Kidney (tissue), 14 donors: ENCODE results near the gene ID2. TPM values are rescaled to one million over a fixed set of nuclear protein-coding genes. Genes with fewer than 3 reads are reported as not detected.

ENCODE experiments used
- DNase-seq, 5 donors: peaks; one replicate each; pipeline ENCODE4 v3.0.0-alpha.2; 2013 to 2020
- FAIRE-seq: peaks from 2 replicates; lab custom pipeline; 2012; peaks lifted over from hg19 to GRCh38; lab: Jason Lieb, UNC
- H3K27ac ChIP-seq, 2 donors: one replicate each; pipeline ENCODE4 v1.7.0; 2013; ENCODE audit warnings: low read depth in 2 of 2, low read length in 2 of 2, inconsistent platforms in 1 of 2
- H3K27me3 ChIP-seq: one replicate; pipeline ENCODE4 v1.7.1; 2013; ENCODE audit warnings: low read length, inconsistent platforms; ENCODE audit not compliant: control insufficient read depth, insufficient read depth
- H3K36me3 ChIP-seq, 3 donors: one replicate each; pipeline versions ENCODE4 v1.7.0 to v1.7.1; 2013; ENCODE audit warnings: low read length in 3 of 3, control low read depth in 1 of 3, inconsistent platforms in 1 of 3; ENCODE audit not compliant: insufficient read depth in 3 of 3, control insufficient read depth in 2 of 3
- H3K4me1 ChIP-seq, 3 donors: one replicate each; pipeline versions ENCODE4 v1.7.0 to v1.7.1; 2013; ENCODE audit warnings: low read length in 3 of 3, inconsistent platforms in 1 of 3, low read depth in 1 of 3; ENCODE audit not compliant: control insufficient read depth in 2 of 3, insufficient read depth in 2 of 3
- H3K4me3 ChIP-seq, 3 donors: one replicate each; pipeline versions ENCODE4 v1.7.0 to v1.8.1; 2013; ENCODE audit warnings: low read length in 3 of 3, control low read depth in 1 of 3, inconsistent platforms in 1 of 3
- H3K9ac ChIP-seq, 3 donors: one replicate each; pipeline versions ENCODE4 v1.7.0 to v1.7.1; 2013; ENCODE audit warnings: low read length in 3 of 3, control low read depth in 1 of 3, inconsistent platforms in 1 of 3
- H3K9me3 ChIP-seq, 3 donors: one replicate each; pipeline versions ENCODE4 v1.7.0 to v1.7.1; 2013; ENCODE audit warnings: low read length in 3 of 3, control low read depth in 1 of 3, inconsistent platforms in 1 of 3; ENCODE audit not compliant: control insufficient read depth in 2 of 3, insufficient read depth in 1 of 3
- intact Hi-C: fragments of 100-400 bp; cut with DNase I; formaldehyde crosslinking; loops from one replicate; pipeline ENCODE4 v1.11.1; 2022
- polyA plus RNA-seq: library from polyadenylated mRNA; stranded (reverse); fragments of 350-450 nt; fragmentation: Illumina TruSeq; extraction: RNeasy Lipid Tissue Mini Kit (QIAGEN cat#74804); gene quantifications from one replicate; pipeline ENCODE4 v1.2.3, GENCODE V29; 2014; ENCODE audit warnings: low read depth, low replicate concordance; ENCODE audit not compliant: insufficient read depth
- total RNA-seq: library from RNA; stranded (reverse); fragmentation: NEBNext Ultra II Directional; extraction: Animal tissue kit (Norgen Biotek cat#: 25700); gene quantifications from one replicate; pipeline ENCODE4 v1.2.1, GENCODE V29; 2021
- TF ChIP-seq, protein P1 (sequence below): IDR thresholded peaks from 3 replicates; pipeline ENCODE4 v1.5.1; 2012; ENCODE audit warnings: mild to moderate bottlenecking, moderate library complexity, borderline replicate concordance; ENCODE audit not compliant: insufficient read depth; ENCODE audit errors: extremely low read depth
- donor health status: control.
- donor health status: control.
- donor health status: control.
- donor health status: control.
- donor health status: control.
- donor health status: DM: yes; HTN: yes; CAD: no.
- donor health status: Normal renal cell carcinoma (clear cell type).

Gene ID2
- total and polyA plus RNA-seq, 2 donors from 2014 or later: 74.6 to 113 TPM

GRCh38 chr2:8714971-8715370 is 33.1 kb downstream of the ID2 start:
- FAIRE-seq: no peak

DNA sequence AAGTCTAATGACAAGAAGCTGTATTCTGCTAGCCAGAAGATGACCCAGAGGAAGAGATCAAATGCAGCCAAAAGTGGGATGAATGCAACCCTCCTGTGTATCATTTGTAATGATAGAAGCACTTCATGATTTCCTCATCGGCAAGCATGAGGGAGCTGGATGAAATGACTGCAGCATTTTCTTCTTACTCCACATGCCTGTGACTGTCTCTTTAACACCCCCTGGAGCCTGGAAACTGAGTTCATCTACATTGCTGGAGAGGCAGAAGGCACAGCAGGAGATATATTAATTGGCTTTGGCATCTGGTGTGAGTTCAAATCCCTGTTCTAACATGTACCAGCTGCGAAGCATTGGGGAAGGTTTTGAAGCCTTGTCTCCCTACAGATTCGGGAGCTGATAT is 37.7 kb downstream of the ID2 start:
- Histone ChIP-seq H3K27me3 (no peaks in the 10 kb centered on the region), H3K9ac (no peak overlapping the region), H3K4me3 (no peak overlapping the region), H3K9me3 (no peaks in the 10 kb centered on the region), H3K36me3 (no peaks in the 10 kb centered on the region), H3K27ac (no peak overlapping the region), H3K4me1 (no peaks in the 10 kb centered on the region)
- intact Hi-C loops: no loop called here
- DNase-seq (no peak), FAIRE-seq (no peak)
- TF ChIP-seq, protein P1, sequence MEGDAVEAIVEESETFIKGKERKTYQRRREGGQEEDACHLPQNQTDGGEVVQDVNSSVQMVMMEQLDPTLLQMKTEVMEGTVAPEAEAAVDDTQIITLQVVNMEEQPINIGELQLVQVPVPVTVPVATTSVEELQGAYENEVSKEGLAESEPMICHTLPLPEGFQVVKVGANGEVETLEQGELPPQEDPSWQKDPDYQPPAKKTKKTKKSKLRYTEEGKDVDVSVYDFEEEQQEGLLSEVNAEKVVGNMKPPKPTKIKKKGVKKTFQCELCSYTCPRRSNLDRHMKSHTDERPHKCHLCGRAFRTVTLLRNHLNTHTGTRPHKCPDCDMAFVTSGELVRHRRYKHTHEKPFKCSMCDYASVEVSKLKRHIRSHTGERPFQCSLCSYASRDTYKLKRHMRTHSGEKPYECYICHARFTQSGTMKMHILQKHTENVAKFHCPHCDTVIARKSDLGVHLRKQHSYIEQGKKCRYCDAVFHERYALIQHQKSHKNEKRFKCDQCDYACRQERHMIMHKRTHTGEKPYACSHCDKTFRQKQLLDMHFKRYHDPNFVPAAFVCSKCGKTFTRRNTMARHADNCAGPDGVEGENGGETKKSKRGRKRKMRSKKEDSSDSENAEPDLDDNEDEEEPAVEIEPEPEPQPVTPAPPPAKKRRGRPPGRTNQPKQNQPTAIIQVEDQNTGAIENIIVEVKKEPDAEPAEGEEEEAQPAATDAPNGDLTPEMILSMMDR: no peak

More at GRCh38 chr2:8714971-8715370, 33.1 kb downstream of the ID2 start:
- H3K4me1 ChIP-seq: no peaks in the 10 kb centered on the region
- DNase-seq: no peak
- intact Hi-C loops: no loop called here
- no peaks in the 10 kb centered on the region for H3K9me3 ChIP-seq
- H3K4me3 ChIP-seq: no peak overlapping the region
- H3K36me3 ChIP-seq: no peaks in the 10 kb centered on the region
- H3K9ac ChIP-seq: no peak overlapping the region
- TF ChIP-seq, protein P1: no peak
- H3K27ac ChIP-seq: no peak overlapping the region
- no peaks in the 10 kb centered on the region for H3K27me3 ChIP-seq

DNA sequence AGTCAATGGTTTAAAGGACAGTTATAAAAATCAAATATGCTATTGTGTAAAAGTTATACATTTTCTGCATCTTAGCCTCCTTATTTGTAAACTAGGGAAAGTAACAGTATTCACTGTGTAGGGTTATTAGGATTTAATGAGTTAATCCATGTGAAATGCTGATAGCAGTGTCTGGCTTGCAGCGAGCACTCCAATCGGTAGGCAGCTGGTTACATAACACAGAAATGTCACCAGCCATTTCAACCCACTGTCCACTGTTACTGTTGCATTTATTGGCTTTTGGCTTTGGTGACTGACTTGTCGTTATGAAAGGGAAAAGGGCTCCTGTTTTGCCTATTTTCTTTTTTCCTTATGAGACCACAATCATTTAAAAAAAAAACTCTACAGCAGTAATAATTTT is 38.9 kb downstream of the ID2 start:
- DNase-seq (no peak), FAIRE-seq (no peak)
- H3K4me1 ChIP-seq: no peaks in the 10 kb centered on the region
- no peaks in the 10 kb centered on the region for H3K27me3 ChIP-seq
- no peak overlapping the region for H3K9ac ChIP-seq
- no peaks in the 10 kb centered on the region for H3K9me3 ChIP-seq
- H3K36me3 ChIP-seq: no peaks in the 10 kb centered on the region
- intact Hi-C loops: no loop called here
- H3K27ac ChIP-seq: no peak overlapping the region
- TF ChIP-seq, protein P1: no peak
- H3K4me3 ChIP-seq: no peak overlapping the region

DNA sequence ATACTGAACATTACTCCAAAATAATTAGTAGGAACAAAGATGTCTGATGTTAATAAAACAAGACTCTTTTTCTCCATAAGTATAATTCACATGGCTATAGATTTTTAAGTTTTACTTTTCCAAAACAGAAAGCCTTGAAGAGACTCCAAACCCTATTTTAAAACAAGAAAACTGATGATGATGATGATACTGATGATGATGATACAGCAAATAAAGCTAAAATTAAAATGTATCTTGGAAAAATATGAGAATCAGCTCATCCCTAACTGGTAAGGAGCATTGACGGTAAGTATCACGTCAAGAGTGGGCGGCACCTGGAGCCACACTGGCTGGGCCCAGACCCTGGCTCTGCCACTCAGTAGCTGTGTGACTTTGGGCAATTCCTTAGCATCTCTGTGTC is 39.6 kb downstream of the ID2 start:
- Histone ChIP-seq H3K4me1 (no peaks in the 10 kb centered on the region), H3K36me3 (peaks cover 0 to under 1% (median 0%) of the 10 kb centered on the region in 3 donors), H3K4me3 (no peak overlapping the region), H3K9ac (no peak overlapping the region), H3K27me3 (no peaks in the 10 kb centered on the region), H3K9me3 (no peaks in the 10 kb centered on the region), H3K27ac (no peak overlapping the region)
- intact Hi-C loops: no loop called here
- DNase-seq: no peak
- FAIRE-seq: no peak
- TF ChIP-seq, protein P1: no peak
